Keratinocyte (primary cell): ENCODE results near the gene TPCN2. TPM values are rescaled to one million over a fixed set of nuclear protein-coding genes. Genes with fewer than 3 reads are reported as not detected.

Source experiments
- DNase-seq: peaks from one replicate; pipeline ENCODE4 v3.0.0-alpha.2; 2011; ENCODE audit warnings: low read depth, missing footprints, low spot score
- FAIRE-seq: peaks from 2 replicates; lab custom pipeline; 2011; peaks lifted over from hg19 to GRCh38; lab: Jason Lieb, UNC
- H2AFZ ChIP-seq: 2 replicates; pipeline ENCODE4 v1.6.0; 2012; ENCODE audit warnings: low read length, control low read depth, inconsistent platforms; ENCODE audit not compliant: control insufficient read depth
- H3K27ac ChIP-seq: 2 replicates; pipeline ENCODE4 v1.5.1; 2011; ENCODE audit warnings: low read length; ENCODE audit not compliant: control insufficient read depth, insufficient read depth
- H3K27me3 ChIP-seq: 3 replicates; pipeline ENCODE4 v1.6.0; 2011; ENCODE audit warnings: low read length; ENCODE audit not compliant: control insufficient read depth, insufficient read depth; ENCODE audit errors: extremely low read depth
- H3K36me3 ChIP-seq, 2 experiments: 2 replicates in 1 of 2; 3 replicates in 1 of 2; pipeline ENCODE4 v1.5.1; 2011; ENCODE audit warnings: low read length in 2 of 2, mild to moderate bottlenecking in 1 of 2; ENCODE audit not compliant: control insufficient read depth in 2 of 2, insufficient read depth in 2 of 2; ENCODE audit errors: extremely low read depth in 1 of 2
- H3K4me1 ChIP-seq: 3 replicates; pipeline ENCODE4 v1.5.1; 2011; ENCODE audit warnings: low read length; ENCODE audit not compliant: control insufficient read depth, insufficient read depth; ENCODE audit errors: extremely low read depth
- H3K4me2 ChIP-seq: 3 replicates; pipeline ENCODE4 v1.6.0; 2011; ENCODE audit warnings: low read depth, low read length; ENCODE audit not compliant: control insufficient read depth, insufficient read depth; ENCODE audit errors: extremely low read depth
- H3K4me3 ChIP-seq, 3 experiments: fragments of 200-600 bp in 1 of 3; sonication (generic) in 1 of 3; 2 replicates in 2 of 3; 3 replicates in 1 of 3; pipeline ENCODE4 v1.5.1; 2011 to 2016; ENCODE audit warnings: low read length in 3 of 3, mild to moderate bottlenecking in 3 of 3, control low read depth in 2 of 3, inconsistent platforms in 1 of 3, low read depth in 1 of 3, mixed read lengths in 1 of 3, mixed run types in 1 of 3, moderate library complexity in 1 of 3; ENCODE audit not compliant: control insufficient read depth in 2 of 3, insufficient read depth in 2 of 3; ENCODE audit errors: extremely low read depth in 1 of 3
- H3K79me2 ChIP-seq: 2 replicates; pipeline ENCODE4 v1.6.0; 2012; ENCODE audit warnings: low read length; ENCODE audit not compliant: control insufficient read depth, insufficient read depth
- H3K9ac ChIP-seq: 3 replicates; pipeline ENCODE4 v1.6.0; 2011; ENCODE audit warnings: low read length; ENCODE audit not compliant: control insufficient read depth, insufficient read depth; ENCODE audit errors: extremely low read depth
- H3K9me1 ChIP-seq: 3 replicates; pipeline ENCODE4 v1.6.0; 2011; ENCODE audit warnings: low read length; ENCODE audit not compliant: control insufficient read depth, insufficient read depth; ENCODE audit errors: extremely low read depth
- H3K9me3 ChIP-seq: 2 replicates; pipeline ENCODE4 v1.5.1; 2012; ENCODE audit warnings: low read depth, low read length; ENCODE audit not compliant: control insufficient read depth
- H4K20me1 ChIP-seq: 3 replicates; pipeline ENCODE4 v1.6.0; 2011; ENCODE audit warnings: low read length; ENCODE audit not compliant: control insufficient read depth, insufficient read depth; ENCODE audit errors: extremely low read depth
- CTCF ChIP-seq, 3 experiments: IDR thresholded peaks in 1 of 3; conservative IDR thresholded peaks in 1 of 3; optimal IDR thresholded peaks in 1 of 3; 2 replicates in 2 of 3; 3 replicates in 1 of 3; pipeline versions ENCODE3 to v1.5.1; 2011; ENCODE audit warnings: low read length in 3 of 3, mild to moderate bottlenecking in 3 of 3, moderate library complexity in 2 of 3, control low read depth in 1 of 3, inconsistent platforms in 1 of 3; ENCODE audit not compliant: insufficient read depth in 2 of 3; ENCODE audit errors: extremely low read depth in 1 of 3
- EZH2 ChIP-seq: IDR thresholded peaks from one replicate; pipeline ENCODE4 v1.6.1; 2012; ENCODE audit warnings: inconsistent platforms, mild to moderate bottlenecking, low read length, moderate library complexity
- dilution Hi-C: fragments of 300-500 bp; cut with MboI; formaldehyde crosslinking; loops from one replicate; pipeline ENCODE4 v1.7.0; 2020; ENCODE audit warnings: low sequenced_read_pairs; ENCODE audit not compliant: extremely low pct_ligation_motif_present
- polyA plus RNA-seq, 5 experiments: library from polyadenylated mRNA; depleted of rRNA in 3 of 5; stranded (reverse) in 3 of 5; stranded (forward) in 1 of 5; unstranded in 1 of 5; fragments of >200 nt; gene quantifications; 1 replicate in 1 of 5; 2 replicates in 3 of 5; 3 replicates in 1 of 5; pipeline versions ENCODE4 v1.2.1 to v1.2.3, GENCODE V29; 2011 to 2012; ENCODE audit warnings: missing spikeins in 2 of 5, low read depth in 1 of 5, low replicate concordance in 1 of 5

The TPCN2 gene
- polyA plus RNA-seq, 1 donor (not counting 4 experiments of a cell fraction or from before 2014, with no cell fraction given) = 7.7 TPM

- Histone ChIP-seq H3K9ac (no peak overlapping the region), H3K27me3 (no peaks in the 10 kb centered on the region), H3K4me2 (no peak overlapping the region), H3K36me3 (no peaks in the 10 kb centered on the region), H3K4me3 (no peak overlapping the region), H3K79me2 (no peaks in the 10 kb centered on the region), H3K9me3 (no peaks in the 10 kb centered on the region), H3K27ac (no peak overlapping the region), H4K20me1 (no peaks in the 10 kb centered on the region), H3K9me1 (no peaks in the 10 kb centered on the region), H3K4me1 (no peaks in the 10 kb centered on the region), H2AFZ (no peak overlapping the region)
- DNase-seq (no peak), FAIRE-seq (no peak)
- TF ChIP-seq EZH2 (no peak), CTCF (optimal IDR thresholded peaks at IDR 0.05 in 1 of 3, IDR thresholded peaks at IDR 0.05 in 1 of 3, conservative IDR thresholded peaks at IDR 0.05 in 1 of 3; ENCODE audit: extremely low read depth in 1 of 3, insufficient read depth in 2 of 3, low read length in 3 of 3) (no peak)
- dilution Hi-C loops = no loop called here
Observed at GRCh38 chr11:69037074-69037473, 11.7 kb upstream of the TPCN2 start.

- Histone ChIP-seq H3K27me3 (peaks cover under 1% of the 10 kb centered on the region), H2AFZ (no peak overlapping the region), H3K9ac (no peak overlapping the region), H3K9me3 (no peaks in the 10 kb centered on the region), H4K20me1 (no peaks in the 10 kb centered on the region), H3K4me1 (no peaks in the 10 kb centered on the region), H3K4me2 (no peak overlapping the region), H3K79me2 (no peaks in the 10 kb centered on the region), H3K4me3 (no peak overlapping the region), H3K9me1 (no peaks in the 10 kb centered on the region), H3K27ac (no peak overlapping the region), H3K36me3 (no peaks in the 10 kb centered on the region)
- DNase-seq (no peak), FAIRE-seq (no peak)
- dilution Hi-C loops = no loop called here
- no peak for TF ChIP-seq EZH2
Observed at GRCh38 chr11:69037544-69037943, 11.2 kb upstream of the TPCN2 start.

GRCh38 chr11:69039501-69039900, 9.2 kb upstream of the TPCN2 start:
- H4K20me1 ChIP-seq = no peaks in the 10 kb centered on the region
- no peak overlapping the region for H3K4me3 ChIP-seq
- no peak overlapping the region for H3K27ac ChIP-seq
- H3K4me2 ChIP-seq = no peak overlapping the region
- no peaks in the 10 kb centered on the region for H3K4me1 ChIP-seq
- H3K9ac ChIP-seq = no peak overlapping the region
- no peaks in the 10 kb centered on the region for H3K9me1 ChIP-seq
- dilution Hi-C loops = no loop called here
- no peak overlapping the region for H2AFZ ChIP-seq
- no peaks in the 10 kb centered on the region for H3K9me3 ChIP-seq
- H3K36me3 ChIP-seq = no peaks in the 10 kb centered on the region
- no peaks in the 10 kb centered on the region for H3K79me2 ChIP-seq
- TF ChIP-seq EZH2 = no peak
- TF ChIP-seq CTCF (optimal IDR thresholded peaks at IDR 0.05 in 1 of 3, IDR thresholded peaks at IDR 0.05 in 1 of 3, conservative IDR thresholded peaks at IDR 0.05 in 1 of 3; ENCODE audit: extremely low read depth in 1 of 3, insufficient read depth in 2 of 3, low read length in 3 of 3) = no peak
- FAIRE-seq (no peak), DNase-seq (no peak)
- peaks cover 8% of the 10 kb centered on the region for H3K27me3 ChIP-seq
